Measurements from ENCODE around the gene HNF1A.
A peak's percentile ranks its signal among the peaks of the same experiment; 100 is the strongest.

Gene HNF1A

GRCh38 chr12:120959111-120959878 lies 19.0 kb upstream of the HNF1A start:
- no peak for DNase-seq

GRCh38 chr12:120960657-120961056 lies 17.7 kb upstream of the HNF1A start:
- no peak for DNase-seq

GRCh38 chr12:120961604-120962531 lies 16.5 kb upstream of the HNF1A start:
- DNase-seq: no peak

- peak; percentile 11 for DNase-seq
These were observed 15.8 kb upstream of the HNF1A start for GRCh38 chr12:120962532-120963020.

- no peak for DNase-seq
These were observed 14.0 kb upstream of the HNF1A start for GRCh38 chr12:120964298-120964697.

GRCh38 chr12:120965534-120966091 lies 12.7 kb upstream of the HNF1A start:
- DNase-seq: no peak

- no peak for DNase-seq
These were observed 8.0 kb upstream of the HNF1A start for GRCh38 chr12:120970310-120970709.

- DNase-seq: peak; percentile 60
These were observed 6.8 kb upstream of the HNF1A start for GRCh38 chr12:120971299-120972180.

- DNase-seq: no peak
These were observed 5.3 kb upstream of the HNF1A start for GRCh38 chr12:120972870-120973543.

GRCh38 chr12:120977531-120978295 lies 630 bp upstream of the HNF1A start:
- no peak for DNase-seq

GRCh38 chr12:120979220-120979861 lies 998 bp downstream of the HNF1A start:
- no peak for DNase-seq

- no peak for DNase-seq
These were observed 1.7 kb downstream of the HNF1A start for GRCh38 chr12:120979862-120980696.

- DNase-seq: no peak
These were observed 2.5 kb downstream of the HNF1A start for GRCh38 chr12:120980800-120981368.

GRCh38 chr12:120981407-120981941 lies 3.1 kb downstream of the HNF1A start:
- DNase-seq: no peak

- no peak for DNase-seq
These were observed 4.3 kb downstream of the HNF1A start for GRCh38 chr12:120982659-120983058.

GRCh38 chr12:120983759-120984158 lies 5.4 kb downstream of the HNF1A start:
- DNase-seq: no peak

- no peak for DNase-seq
These were observed 6.1 kb downstream of the HNF1A start for GRCh38 chr12:120984351-120984898.

- DNase-seq: no peak
These were observed 9.9 kb downstream of the HNF1A start for GRCh38 chr12:120988234-120988633.

- DNase-seq: no peak
These were observed 10.3 kb downstream of the HNF1A start for GRCh38 chr12:120988658-120989057.
